Brain microvascular endothelial cell (primary cell): ENCODE results near the gene CD79A.

Experiments
- DNase-seq: peaks from one replicate; pipeline ENCODE4 v3.0.0-alpha.2; 2020
- H3K27ac ChIP-seq: fragments of 250-450 bp; sonication (Bioruptor Pico); 2 replicates; pipeline ENCODE4 v1.5.1; 2020; ENCODE audit warnings: mild to moderate bottlenecking, moderate library complexity
- H3K27me3 ChIP-seq: fragments of 250-450 bp; sonication (Bioruptor Pico); replicated peaks from 2 replicates; pipeline ENCODE4 v1.5.1; 2020; ENCODE audit warnings: mild to moderate bottlenecking
- H3K36me3 ChIP-seq: fragments of 250-450 bp; sonication (Bioruptor Pico); replicated peaks from 2 replicates; pipeline ENCODE4 v1.5.1; 2020; ENCODE audit warnings: mild to moderate bottlenecking
- H3K4me3 ChIP-seq: 2 replicates; pipeline ENCODE4 v1.5.1; 2011; ENCODE audit warnings: low read depth, mild to moderate bottlenecking, control low read depth, low read length, moderate library complexity
- CTCF ChIP-seq: IDR thresholded peaks from 2 replicates; pipeline ENCODE4 v1.5.1; 2011; ENCODE audit warnings: low read depth, mild to moderate bottlenecking, moderate library complexity, low read length, control low read depth, inconsistent platforms; ENCODE audit errors: missing control alignments
- in situ Hi-C: cut with HindIII; loops from 2 replicates; pipeline ENCODE4 v1.10.0; 2017; ENCODE audit warnings: low sequenced_read_pairs, low pct_ligation_motif_present

CD79A gene

GRCh38 chr19:41845001-41845050, 32.3 kb upstream of the CD79A start, which contains the start of gene DMRTC2:
DMRTC2 (plus strand) TSS chr19:41845042; CDS start chr19:41847429, 2,387 bp downstream.
- H3K27me3 ChIP-seq, result no peaks in the 10 kb centered on the region
- TF ChIP-seq CTCF, result no peak
- in situ Hi-C loops, result no loop called here

GRCh38 chr19:41845051-41845590, 32.0 kb upstream of the CD79A start:
- no peak for TF ChIP-seq CTCF
- Histone ChIP-seq H3K27me3 (no peaks in the 10 kb centered on the region), H3K27ac (no peak overlapping the region)

More at GRCh38 chr19:41845001-41845050, 32.3 kb upstream of the CD79A start, which contains the start of gene DMRTC2:
- no peaks in the 10 kb centered on the region for H3K36me3 ChIP-seq
- no peak for DNase-seq
- no peak within 1 kb of the TSS for H3K27ac ChIP-seq
- H3K4me3 ChIP-seq, result no peak within 1 kb of the TSS

GRCh38 chr19:41847351-41848105, 29.6 kb upstream of the CD79A start:
- DNase-seq, result no peak
- peaks cover 10% of the 10 kb centered on the region for H3K27me3 ChIP-seq
- in situ Hi-C loops, result no loop called here
- no peak overlapping the region for H3K4me3 ChIP-seq
- H3K27ac ChIP-seq, result no peak overlapping the region
- no peaks in the 10 kb centered on the region for H3K36me3 ChIP-seq
- TF ChIP-seq CTCF, result no peak

More at GRCh38 chr19:41845051-41845590, 32.0 kb upstream of the CD79A start:
- H3K4me3 ChIP-seq, result no peak overlapping the region
- in situ Hi-C loops, result no loop called here
- no peaks in the 10 kb centered on the region for H3K36me3 ChIP-seq
- DNase-seq, result no peak

- in situ Hi-C loops, result no loop called here
- no peak overlapping the region for H3K27ac ChIP-seq
- H3K4me3 ChIP-seq, result no peak overlapping the region
- peaks cover 10% of the 10 kb centered on the region for H3K27me3 ChIP-seq
- DNase-seq, result no peak
- no peaks in the 10 kb centered on the region for H3K36me3 ChIP-seq
- no peak for TF ChIP-seq CTCF
These were observed 28.4 kb upstream of the CD79A start for GRCh38 chr19:41848666-41849065.

- Histone ChIP-seq H3K27ac (no peak overlapping the region), H3K36me3 (no peaks in the 10 kb centered on the region), H3K27me3 (peaks cover 11% of the 10 kb centered on the region), H3K4me3 (no peak overlapping the region)
- no peak for DNase-seq
- in situ Hi-C loops, result no loop called here
- no peak for TF ChIP-seq CTCF
These were observed 28.0 kb upstream of the CD79A start for GRCh38 chr19:41849067-41849466.

- TF ChIP-seq CTCF, result no peak
- in situ Hi-C loops, result no loop called here
- no peak overlapping the region for H3K27ac ChIP-seq
- no peak for DNase-seq
- peaks cover 12% of the 10 kb centered on the region for H3K27me3 ChIP-seq
- no peaks in the 10 kb centered on the region for H3K36me3 ChIP-seq
- H3K4me3 ChIP-seq, result no peak overlapping the region
These were observed 26.7 kb upstream of the CD79A start for GRCh38 chr19:41850381-41850780.
